ENCODE measurements around the gene ATF6B. TPM values are rescaled to one million over a fixed set of nuclear protein-coding genes. Genes with fewer than 3 reads are reported as not detected.

The ATF6B gene
- total RNA-seq, 2 experiments from 2014 or later, result 72.2 to 75.6 TPM

GRCh38 chr6:32176476-32177182 is 48.6 kb upstream of the ATF6B start:
- peaks cover 16% of the 10 kb centered on the region for H3K36me3 ChIP-seq (ENCODE audit: insufficient read depth, low read length)
- peak overlapping the region; percentile 93 to 98 for H3K27ac ChIP-seq (ENCODE audit: low read depth in 1 of 2, low read length in 2 of 2)
- peaks cover 71% of the 10 kb centered on the region for H3K4me1 ChIP-seq (ENCODE audit: insufficient read depth, low read length)
- Mint-ChIP-seq H3K36me3 (ENCODE audit: low read depth) (peaks cover 39% of the 10 kb centered on the region), H3K9me3 (no peaks in the 10 kb centered on the region), H3K4me3 (peak overlapping the region; percentile 91), H3K27ac (peak overlapping the region; percentile 85), H3K4me1 (ENCODE audit: low read depth) (peaks cover 71% of the 10 kb centered on the region), H3K27me3 (no peaks in the 10 kb centered on the region)
- no peak for TF ChIP-seq CTCF (IDR thresholded peaks at IDR 0.05)
- H3K4me3 ChIP-seq (ENCODE audit: low read length), result peak overlapping the region; percentile 91
- DNase-seq (no peak), ATAC-seq (ENCODE audit: poor library complexity) (no peak)
- intact Hi-C loops (cut with DNase I, micrococcal nuclease), result loop anchor here (1.0 to 10.0 kb wide), 5 partner anchors 15 to 219 kb away; partner anchors contain the start of genes FKBPL (in 2 of the 2), DXO (in 1 of the 2), NELFE (in 1 of the 2) and SKIC2 (in 1 of the 2)
- no peaks in the 10 kb centered on the region for H3K27me3 ChIP-seq (ENCODE audit: control insufficient read depth in 1 of 2, insufficient read depth in 2 of 2, low read length in 2 of 2)
- POLR2A ChIA-PET, result interaction anchor here (1.0 to 8.1 kb wide), 9 partner anchors 8 to 795 kb away, joined by 3 to 242 read pairs (median 4); partner anchors contain the start of genes ATF6B, BAG6, FKBPL and GPSM3
- no peaks in the 10 kb centered on the region for H3K9me3 ChIP-seq (ENCODE audit: control insufficient read depth in 1 of 2, insufficient read depth in 1 of 2, low read length in 2 of 2)
- CTCF ChIA-PET, result interaction anchor here (2.8 kb wide), 1 partner anchor 19 kb away, joined by 14 read pairs; no protein-coding TSS in a partner anchor

- peak within 1 kb of the TSS; percentile 91 for H3K4me3 ChIP-seq (ENCODE audit: low read length)
- no peaks in the 10 kb centered on the region for H3K9me3 ChIP-seq (ENCODE audit: control insufficient read depth in 1 of 2, insufficient read depth in 1 of 2, low read length in 2 of 2)
- Mint-ChIP-seq H3K27me3 (no peaks in the 10 kb centered on the region), H3K4me1 (ENCODE audit: low read depth) (peaks cover 78% of the 10 kb centered on the region), H3K9me3 (no peaks in the 10 kb centered on the region), H3K36me3 (ENCODE audit: low read depth) (peaks cover 37% of the 10 kb centered on the region), H3K4me3 (peak within 1 kb of the TSS; percentile 91), H3K27ac (peak within 1 kb of the TSS; percentile 85)
- H3K36me3 ChIP-seq (ENCODE audit: insufficient read depth, low read length), result peaks cover 9% of the 10 kb centered on the region
- peak; percentile 93 to 98 (median 97) for DNase-seq
- ChIA-PET CTCF (interaction anchor here (2.8 kb wide), 1 partner anchor 20 kb away, joined by 14 read pairs; no protein-coding TSS in a partner anchor), POLR2A (interaction anchor here (1.2 to 8.1 kb wide), 4 partner anchors 17 to 796 kb away, joined by 3 to 242 read pairs (median 30); partner anchors contain the start of genes ATF6B, FKBPL, GPSM3 and PBX2)
- intact Hi-C loops (cut with DNase I, micrococcal nuclease), result loop anchor here (1.0 to 10.0 kb wide), 4 partner anchors 15 to 219 kb away; partner anchors contain the start of genes DXO (in 1 of the 2), NELFE (in 1 of the 2) and SKIC2 (in 1 of the 2)
- no peak for TF ChIP-seq CTCF (IDR thresholded peaks at IDR 0.05)
- peak; percentile 41 for ATAC-seq (ENCODE audit: poor library complexity)
- peaks cover 66% of the 10 kb centered on the region for H3K4me1 ChIP-seq (ENCODE audit: insufficient read depth, low read length)
- H3K27me3 ChIP-seq (ENCODE audit: control insufficient read depth in 1 of 2, insufficient read depth in 2 of 2, low read length in 2 of 2), result no peaks in the 10 kb centered on the region
- H3K27ac ChIP-seq (ENCODE audit: low read depth in 1 of 2, low read length in 2 of 2), result peak within 1 kb of the TSS; percentile 93 to 98
Measured at GRCh38 chr6:32175711-32176475, 47.8 kb upstream of the ATF6B start, which contains the start of gene AGPAT1. TSS of gene AGPAT1 (minus strand) at chr6:32176084. CDS start at chr6:32171496, 4,588 bp downstream.

- no peaks in the 10 kb centered on the region for H3K27me3 Mint-ChIP-seq
- H3K27ac Mint-ChIP-seq, result peak overlapping the region; percentile 85
- intact Hi-C loops (cut with DNase I, micrococcal nuclease), result loop anchor here (5.0 to 10.0 kb wide), 2 partner anchors 201 to 218 kb away; partner anchors contain the start of genes DXO (in 1 of the 2), NELFE (in 1 of the 2) and SKIC2 (in 1 of the 2)
- peak overlapping the region; percentile 56 to 93 for H3K27ac ChIP-seq (ENCODE audit: low read depth in 1 of 2, low read length in 2 of 2)
- H3K27me3 ChIP-seq (ENCODE audit: control insufficient read depth in 1 of 2, insufficient read depth in 2 of 2, low read length in 2 of 2), result no peaks in the 10 kb centered on the region
- POLR2A ChIA-PET, result interaction anchor here (8.1 kb wide), 1 partner anchor 17 kb away, joined by 242 read pairs; the partner anchor contains the start of genes GPSM3 and PBX2
- peaks cover 37% of the 10 kb centered on the region for H3K36me3 Mint-ChIP-seq (ENCODE audit: low read depth)
- ATAC-seq (ENCODE audit: poor library complexity) (no peak), DNase-seq (no peak)
- peaks cover 77% of the 10 kb centered on the region for H3K4me1 Mint-ChIP-seq (ENCODE audit: low read depth)
- H3K4me3 ChIP-seq (ENCODE audit: low read length), result peak overlapping the region; percentile 91
- no peaks in the 10 kb centered on the region for H3K9me3 ChIP-seq (ENCODE audit: control insufficient read depth in 1 of 2, insufficient read depth in 1 of 2, low read length in 2 of 2)
- peaks cover 8% of the 10 kb centered on the region for H3K36me3 ChIP-seq (ENCODE audit: insufficient read depth, low read length)
- peak overlapping the region; percentile 91 for H3K4me3 Mint-ChIP-seq
- peaks cover 63% of the 10 kb centered on the region for H3K4me1 ChIP-seq (ENCODE audit: insufficient read depth, low read length)
- no peaks in the 10 kb centered on the region for H3K9me3 Mint-ChIP-seq
- CTCF ChIA-PET, result no interaction called here
- no peak for TF ChIP-seq CTCF (IDR thresholded peaks at IDR 0.05)
Measured at GRCh38 chr6:32175322-32175710, 47.3 kb upstream of the ATF6B start.

Measured in CD4-positive, alpha-beta T cell (primary cell).